Peyer's patch (tissue), 4 donors: Measurements from ENCODE around the gene IMMP2L.

Experiments
- CTCF ChIP-seq, 6 experiments: fragments of 450-650 bp in 4 of 6; fragments of 200-600 bp in 2 of 6; sonication (generic) in 1 of 6; IDR thresholded peaks; one replicate each; pipeline ENCODE4 v1.5.1; 2017 to 2019; ENCODE audit warnings: antibody characterized with exemption in 6 of 6, mild to moderate bottlenecking in 3 of 6, moderate library complexity in 1 of 6
- POLR2A ChIP-seq, 2 donors: fragments of 450-650 bp; IDR thresholded peaks; one replicate each; pipeline ENCODE4 v1.5.1; 2017; ENCODE audit warnings: antibody characterized with exemption in 2 of 2, mild to moderate bottlenecking in 2 of 2, moderate library complexity in 2 of 2

DNA sequence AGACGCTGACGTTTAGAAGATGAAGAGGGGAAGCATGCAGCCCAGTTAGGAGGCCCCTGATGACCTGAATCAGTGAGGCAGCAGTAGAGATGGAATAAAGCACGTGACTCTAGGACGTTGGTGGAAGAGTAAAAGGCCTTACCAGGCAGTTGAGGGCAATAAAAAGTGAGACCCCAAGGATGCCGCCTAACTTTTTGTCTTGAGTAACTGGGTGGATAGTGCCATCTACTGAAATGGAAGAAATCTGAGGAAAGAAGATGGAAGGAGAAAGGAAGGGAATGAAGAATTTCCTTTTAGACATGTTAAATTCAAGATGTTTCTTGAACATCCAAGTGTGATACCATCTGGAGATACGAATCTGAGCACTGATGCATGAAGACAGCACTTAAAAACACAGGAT, 691.4 kb downstream of the IMMP2L start:
- TF ChIP-seq CTCF (IDR thresholded peaks at IDR 0.05) (no peak), POLR2A (IDR thresholded peaks at IDR 0.05) (no peak)
